ENCODE results near the gene LYG1. TPM values are rescaled to one million over a fixed set of nuclear protein-coding genes. Genes with fewer than 3 reads are reported as not detected.

The LYG1 gene
- total RNA-seq, 1 experiment from 2014 or later: 0.23 TPM

DNA sequence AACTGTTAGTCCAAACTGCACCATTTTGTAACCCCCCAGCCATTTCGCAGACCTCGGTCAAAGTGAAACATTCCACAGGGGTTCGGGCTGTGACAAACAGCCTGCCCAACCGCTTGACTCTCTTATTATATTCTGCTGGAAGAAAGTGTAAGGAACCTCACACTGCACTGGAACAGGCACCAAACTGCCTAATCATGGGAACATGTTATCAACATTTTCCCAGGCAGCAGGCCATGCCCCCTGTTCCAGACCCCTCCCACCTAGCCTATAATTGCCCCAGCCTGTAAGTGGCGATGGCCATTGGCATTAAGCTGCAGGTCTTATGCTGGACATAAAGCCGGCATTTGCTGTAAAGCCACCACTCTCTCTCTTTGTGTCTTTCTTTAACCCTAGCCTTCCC lies 62.4 kb downstream of the LYG1 start:
- Histone ChIP-seq H3K27me3 (ENCODE audit: control insufficient read depth, insufficient read depth, low read length) (no peaks in the 10 kb centered on the region; the same call in 1 of the 2 replicates), H3K4me3 (ENCODE audit: low read depth in 2 of 2, low read length in 2 of 2) (no peak overlapping the region), H3K9me3 (ENCODE audit: control insufficient read depth, insufficient read depth, low read depth, low read length) (no peaks in the 10 kb centered on the region), H3K27ac (ENCODE audit: low read length) (no peak overlapping the region), H3K4me1 (ENCODE audit: control insufficient read depth, insufficient read depth, low read length) (no peaks in the 10 kb centered on the region), H3K36me3 (ENCODE audit: control insufficient read depth, insufficient read depth, low read length) (no peaks in the 10 kb centered on the region)
- ChIA-PET POLR2A (no interaction called here), CTCF (interaction anchor here (0.6 kb wide), 1 partner anchor 56 kb away, joined by 5 read pairs; no protein-coding TSS in a partner anchor)
- BruUV-seq (replicated peaks): no TSS peak
- ATAC-seq (no peak), DNase-seq (ENCODE audit: low read depth, low spot score) (no peak)
- no peak for TF ChIP-seq POLR2AphosphoS5 (IDR thresholded peaks at IDR 0.05; ENCODE audit: low read depth, low read length)
- no peak for TF ChIP-seq TCF7L2 (IDR thresholded peaks at IDR 0.05; ENCODE audit: low read depth, low read length)
- TF ChIP-seq, protein P1, sequence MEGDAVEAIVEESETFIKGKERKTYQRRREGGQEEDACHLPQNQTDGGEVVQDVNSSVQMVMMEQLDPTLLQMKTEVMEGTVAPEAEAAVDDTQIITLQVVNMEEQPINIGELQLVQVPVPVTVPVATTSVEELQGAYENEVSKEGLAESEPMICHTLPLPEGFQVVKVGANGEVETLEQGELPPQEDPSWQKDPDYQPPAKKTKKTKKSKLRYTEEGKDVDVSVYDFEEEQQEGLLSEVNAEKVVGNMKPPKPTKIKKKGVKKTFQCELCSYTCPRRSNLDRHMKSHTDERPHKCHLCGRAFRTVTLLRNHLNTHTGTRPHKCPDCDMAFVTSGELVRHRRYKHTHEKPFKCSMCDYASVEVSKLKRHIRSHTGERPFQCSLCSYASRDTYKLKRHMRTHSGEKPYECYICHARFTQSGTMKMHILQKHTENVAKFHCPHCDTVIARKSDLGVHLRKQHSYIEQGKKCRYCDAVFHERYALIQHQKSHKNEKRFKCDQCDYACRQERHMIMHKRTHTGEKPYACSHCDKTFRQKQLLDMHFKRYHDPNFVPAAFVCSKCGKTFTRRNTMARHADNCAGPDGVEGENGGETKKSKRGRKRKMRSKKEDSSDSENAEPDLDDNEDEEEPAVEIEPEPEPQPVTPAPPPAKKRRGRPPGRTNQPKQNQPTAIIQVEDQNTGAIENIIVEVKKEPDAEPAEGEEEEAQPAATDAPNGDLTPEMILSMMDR (IDR thresholded peaks at IDR 0.05): no peak
- TF ChIP-seq, protein P2, sequence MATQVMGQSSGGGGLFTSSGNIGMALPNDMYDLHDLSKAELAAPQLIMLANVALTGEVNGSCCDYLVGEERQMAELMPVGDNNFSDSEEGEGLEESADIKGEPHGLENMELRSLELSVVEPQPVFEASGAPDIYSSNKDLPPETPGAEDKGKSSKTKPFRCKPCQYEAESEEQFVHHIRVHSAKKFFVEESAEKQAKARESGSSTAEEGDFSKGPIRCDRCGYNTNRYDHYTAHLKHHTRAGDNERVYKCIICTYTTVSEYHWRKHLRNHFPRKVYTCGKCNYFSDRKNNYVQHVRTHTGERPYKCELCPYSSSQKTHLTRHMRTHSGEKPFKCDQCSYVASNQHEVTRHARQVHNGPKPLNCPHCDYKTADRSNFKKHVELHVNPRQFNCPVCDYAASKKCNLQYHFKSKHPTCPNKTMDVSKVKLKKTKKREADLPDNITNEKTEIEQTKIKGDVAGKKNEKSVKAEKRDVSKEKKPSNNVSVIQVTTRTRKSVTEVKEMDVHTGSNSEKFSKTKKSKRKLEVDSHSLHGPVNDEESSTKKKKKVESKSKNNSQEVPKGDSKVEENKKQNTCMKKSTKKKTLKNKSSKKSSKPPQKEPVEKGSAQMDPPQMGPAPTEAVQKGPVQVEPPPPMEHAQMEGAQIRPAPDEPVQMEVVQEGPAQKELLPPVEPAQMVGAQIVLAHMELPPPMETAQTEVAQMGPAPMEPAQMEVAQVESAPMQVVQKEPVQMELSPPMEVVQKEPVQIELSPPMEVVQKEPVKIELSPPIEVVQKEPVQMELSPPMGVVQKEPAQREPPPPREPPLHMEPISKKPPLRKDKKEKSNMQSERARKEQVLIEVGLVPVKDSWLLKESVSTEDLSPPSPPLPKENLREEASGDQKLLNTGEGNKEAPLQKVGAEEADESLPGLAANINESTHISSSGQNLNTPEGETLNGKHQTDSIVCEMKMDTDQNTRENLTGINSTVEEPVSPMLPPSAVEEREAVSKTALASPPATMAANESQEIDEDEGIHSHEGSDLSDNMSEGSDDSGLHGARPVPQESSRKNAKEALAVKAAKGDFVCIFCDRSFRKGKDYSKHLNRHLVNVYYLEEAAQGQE (IDR thresholded peaks at IDR 0.05; ENCODE audit: insufficient read depth in 1 of 2, low read depth in 2 of 2, low read length in 1 of 2): no peak
- TF ChIP-seq SIN3A (IDR thresholded peaks at IDR 0.05; ENCODE audit: borderline replicate concordance, insufficient read depth, low read depth, low read length): no peak
- in situ Hi-C loops (cut with HindIII; ENCODE audit: low pct_unique_long_range_greater_than_20kb, low sequenced_read_pairs) (no loop called here), intact Hi-C loops (cut with micrococcal nuclease; ENCODE audit: unreplicated experiment) (no loop called here)

Other genes starting within 250 kb of the LYG1 start
- 1.5 TPM for gene C2orf15, start 159.5 kb downstream of the LYG1 start, total RNA-seq (2021; ENCODE audit: unreplicated experiment)
- 7.5 TPM for gene TSGA10, start 146.3 kb downstream of the LYG1 start, total RNA-seq (2021; ENCODE audit: unreplicated experiment)
- gene LIPT1, start 146.2 kb downstream of the LYG1 start, total RNA-seq (2021; ENCODE audit: unreplicated experiment): 9.0 TPM
- 36.0 TPM for gene MITD1, start 120.1 kb downstream of the LYG1 start, total RNA-seq (2021; ENCODE audit: unreplicated experiment)
- 25.6 TPM for gene MRPL30, start 120.0 kb downstream of the LYG1 start, total RNA-seq (2021; ENCODE audit: unreplicated experiment)
- not detected for gene LYG2, start 45.5 kb downstream of the LYG1 start, total RNA-seq (2021; ENCODE audit: unreplicated experiment)
- 47.0 TPM for gene TXNDC9, start 35.1 kb upstream of the LYG1 start, total RNA-seq (2021; ENCODE audit: unreplicated experiment)
- gene EIF5B, start 36.2 kb upstream of the LYG1 start, total RNA-seq (2021; ENCODE audit: unreplicated experiment): 49.0 TPM
- gene REV1, start 188.8 kb upstream of the LYG1 start, total RNA-seq (2021; ENCODE audit: unreplicated experiment): 35.0 TPM

All from Panc1 (cell line).